DMS 273 (cell line): Measurements from ENCODE around the gene ADAMTSL2.

Experiments used
- DNase-seq: peaks from one replicate; lab custom pipeline; 2025; ENCODE audit not compliant: unreplicated experiment; lab: John Stamatoyannopoulos, UW

Gene ADAMTSL2

DNA sequence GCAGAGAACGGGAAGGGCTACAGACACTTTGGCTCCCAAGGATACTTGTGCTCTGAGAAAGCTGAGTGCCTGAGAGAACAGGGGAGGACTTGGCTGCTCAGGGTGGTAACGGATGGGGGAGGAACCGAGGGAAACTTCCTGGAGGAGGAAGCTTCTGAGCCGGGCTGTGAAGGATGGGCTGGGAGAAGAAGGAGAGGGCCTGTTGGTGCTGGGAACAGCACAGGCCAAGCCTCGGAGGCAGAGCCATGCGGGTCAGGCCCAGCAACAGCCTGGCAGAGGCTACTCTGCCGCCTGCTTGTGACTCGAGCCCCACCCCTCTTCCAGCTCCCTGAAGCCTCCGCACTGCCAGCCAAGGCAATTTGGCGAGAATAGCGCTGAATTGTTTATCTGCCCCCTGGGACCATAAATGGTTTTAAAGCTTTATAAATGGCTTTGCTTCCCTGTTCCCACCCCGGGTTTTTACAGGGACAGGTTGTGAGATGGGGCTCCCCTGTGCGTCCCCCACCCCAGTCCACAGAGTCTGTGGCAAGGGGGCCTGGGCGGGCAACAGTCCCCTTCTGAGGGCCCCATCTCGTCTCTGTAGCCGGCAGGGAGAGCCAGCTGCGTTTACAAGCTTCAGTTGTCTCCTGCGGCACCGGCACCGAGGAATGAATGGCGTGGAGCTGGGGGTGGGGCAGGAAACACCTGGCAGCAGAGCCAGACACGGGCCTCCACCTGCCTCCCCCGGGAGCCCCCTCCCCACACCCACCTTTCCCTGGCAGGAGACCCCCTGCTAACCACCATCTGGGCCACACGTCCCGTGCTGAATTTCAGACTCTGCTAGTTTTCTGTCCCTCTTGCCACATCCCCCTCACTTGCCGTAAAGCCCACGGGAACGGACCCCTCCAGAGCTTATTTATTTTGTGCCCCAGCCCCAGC, 50.3 kb downstream of the ADAMTSL2 start:
- DNase-seq: peak; percentile 85

DNA sequence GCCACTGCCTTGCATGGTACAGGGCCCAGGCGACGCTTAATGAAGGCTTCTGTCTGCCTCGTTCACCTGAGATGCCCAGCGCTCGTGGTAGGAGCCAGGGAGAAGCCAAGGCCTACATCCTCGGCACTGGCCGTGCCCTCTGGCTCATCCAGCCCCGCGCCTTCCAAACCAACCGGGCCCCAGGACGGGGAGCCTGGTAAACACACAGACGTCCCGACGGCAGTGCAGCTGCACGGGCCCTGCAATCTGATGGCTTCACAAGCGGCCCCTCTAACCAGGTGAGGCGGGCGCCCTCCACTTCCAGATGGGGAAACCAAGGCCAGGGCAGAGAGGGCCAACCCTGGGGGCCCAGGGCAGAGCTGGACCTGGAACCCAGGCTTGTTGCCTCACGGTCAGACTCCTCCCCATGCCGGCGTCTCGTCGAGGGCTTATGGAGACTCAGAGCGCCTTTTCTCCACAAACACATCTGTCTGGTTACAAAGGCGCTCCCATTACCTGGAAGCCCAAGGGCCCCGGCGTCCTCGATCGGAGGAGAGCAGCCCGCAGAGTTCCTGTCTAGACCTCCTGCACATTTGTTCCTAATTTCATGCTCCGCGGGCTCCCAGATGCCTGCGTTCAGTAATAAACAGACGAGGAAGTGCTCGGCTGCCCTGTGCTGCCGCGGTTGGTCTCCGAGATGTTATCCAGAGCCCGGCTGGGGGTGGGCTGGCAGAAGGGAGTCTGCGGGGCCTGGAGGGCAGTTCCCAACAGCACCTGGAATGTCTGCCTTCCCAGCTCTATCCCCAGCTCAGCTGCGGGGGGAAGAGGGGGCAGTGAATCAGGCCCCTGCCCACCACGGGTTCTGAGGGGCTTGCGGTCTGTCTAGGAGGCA, 51.2 kb downstream of the ADAMTSL2 start:
- peak; percentile 67 for DNase-seq

DNA sequence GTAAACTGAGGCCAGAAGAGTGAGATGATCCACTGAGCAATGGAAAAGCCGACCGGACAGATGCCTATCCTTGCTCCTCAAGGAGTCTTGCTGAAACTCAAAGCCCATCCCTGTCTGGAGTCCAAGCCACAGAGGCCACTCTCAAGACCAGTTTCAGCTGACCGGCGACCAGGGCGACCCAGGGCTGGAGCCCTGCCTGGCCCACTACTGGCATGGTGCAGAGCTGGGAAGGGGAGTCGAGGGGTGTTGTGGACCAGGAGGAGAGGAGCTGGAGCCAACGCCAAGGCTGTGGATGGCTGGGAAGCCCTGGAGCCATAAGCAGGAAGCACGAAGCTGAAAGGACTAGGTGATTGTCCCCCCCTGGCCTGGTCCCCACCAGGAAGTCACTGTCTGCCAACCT, 52.5 kb downstream of the ADAMTSL2 start:
- DNase-seq: no peak

DNA sequence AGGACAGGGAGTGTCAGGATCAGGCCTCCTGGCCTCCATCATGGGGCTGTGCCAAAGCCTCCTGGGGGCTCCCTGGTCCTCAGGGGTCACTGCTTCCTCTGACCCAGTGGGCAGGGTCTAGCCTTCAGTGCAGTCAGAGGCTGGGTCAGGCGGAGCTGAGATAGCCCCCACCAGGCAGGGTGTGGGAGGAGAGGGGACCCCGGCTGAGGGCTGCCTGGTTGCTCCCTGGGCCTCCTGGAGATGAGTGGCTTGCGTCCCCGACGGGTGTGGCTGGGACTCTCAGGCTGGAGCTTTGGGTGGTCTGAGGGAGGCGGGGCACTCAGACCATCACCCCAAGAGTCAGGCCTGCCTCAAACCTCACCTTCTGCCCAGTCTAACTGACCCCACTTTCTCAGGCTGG, 53.0 kb downstream of the ADAMTSL2 start:
- DNase-seq: no peak

- no peak for DNase-seq
Observed at GRCh38 chr9:133589454-133590227, 55.1 kb downstream of the ADAMTSL2 start.

DNA sequence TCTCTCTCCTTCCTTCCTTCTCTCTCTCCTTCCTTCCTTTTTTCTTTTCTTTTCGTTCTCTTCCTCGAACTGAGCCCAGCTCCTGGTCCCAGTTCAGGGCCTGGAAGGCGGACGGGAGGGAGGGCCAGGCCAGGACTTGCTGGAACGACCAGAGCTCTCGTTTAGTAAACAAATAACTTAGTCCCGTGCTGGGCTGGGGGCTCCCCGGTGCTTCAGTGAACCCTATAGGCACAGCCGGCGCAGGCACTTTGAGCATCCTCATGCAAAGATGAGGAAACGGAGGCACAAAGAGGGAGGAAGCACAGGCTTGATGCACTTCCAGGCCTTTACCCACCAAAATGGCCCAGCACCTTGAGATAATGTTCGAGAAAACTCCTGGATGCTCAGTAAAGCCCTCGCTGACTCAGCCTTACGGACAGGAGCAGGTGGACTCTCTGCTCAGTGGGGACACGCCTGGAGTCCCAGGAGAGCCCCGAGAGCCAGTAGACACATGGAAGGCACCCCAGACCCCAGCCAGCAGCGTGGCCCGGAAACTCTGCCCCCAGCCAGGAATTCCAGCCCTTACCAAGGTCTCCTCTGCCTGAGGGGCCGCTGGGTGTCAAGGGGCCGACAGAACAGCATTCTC, 55.8 kb downstream of the ADAMTSL2 start:
- DNase-seq: no peak

GRCh38 chr9:133591116-133591910, 56.8 kb downstream of the ADAMTSL2 start:
- DNase-seq: no peak

GRCh38 chr9:133591985-133592384, 57.5 kb downstream of the ADAMTSL2 start:
- no peak for DNase-seq

DNA sequence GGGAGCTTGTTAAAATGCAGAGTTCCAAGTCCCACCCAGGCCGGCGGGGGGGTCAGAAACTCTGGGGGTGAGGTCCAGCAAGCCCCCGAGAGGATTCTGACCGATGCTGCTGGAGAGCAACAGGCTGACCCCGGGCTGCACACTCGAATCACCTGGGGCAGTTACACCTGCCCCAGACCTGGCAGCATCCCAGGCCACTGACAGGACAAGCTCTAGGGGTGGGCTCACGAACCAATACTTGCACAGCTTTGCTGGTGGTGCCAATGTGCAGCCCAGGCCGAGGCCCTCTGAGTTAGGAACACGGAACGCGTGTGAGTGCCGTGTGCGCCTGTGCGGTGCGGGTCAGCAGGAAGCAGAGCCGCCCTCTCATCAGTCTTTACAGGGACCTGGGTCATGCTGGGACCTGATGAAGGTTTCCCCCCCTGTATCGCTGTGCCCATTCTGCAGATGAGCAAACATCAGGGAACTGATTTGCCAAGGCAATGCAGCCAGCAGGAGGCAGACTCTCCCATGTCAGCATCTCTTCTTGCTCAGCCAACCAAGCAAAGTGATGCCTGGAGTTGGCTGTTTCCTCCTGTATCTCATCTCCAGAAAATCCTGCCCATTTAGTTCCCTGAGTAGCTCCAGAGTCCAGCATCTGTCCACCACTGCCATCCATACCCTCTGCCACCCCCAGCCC, 58.4 kb downstream of the ADAMTSL2 start:
- no peak for DNase-seq

DNA sequence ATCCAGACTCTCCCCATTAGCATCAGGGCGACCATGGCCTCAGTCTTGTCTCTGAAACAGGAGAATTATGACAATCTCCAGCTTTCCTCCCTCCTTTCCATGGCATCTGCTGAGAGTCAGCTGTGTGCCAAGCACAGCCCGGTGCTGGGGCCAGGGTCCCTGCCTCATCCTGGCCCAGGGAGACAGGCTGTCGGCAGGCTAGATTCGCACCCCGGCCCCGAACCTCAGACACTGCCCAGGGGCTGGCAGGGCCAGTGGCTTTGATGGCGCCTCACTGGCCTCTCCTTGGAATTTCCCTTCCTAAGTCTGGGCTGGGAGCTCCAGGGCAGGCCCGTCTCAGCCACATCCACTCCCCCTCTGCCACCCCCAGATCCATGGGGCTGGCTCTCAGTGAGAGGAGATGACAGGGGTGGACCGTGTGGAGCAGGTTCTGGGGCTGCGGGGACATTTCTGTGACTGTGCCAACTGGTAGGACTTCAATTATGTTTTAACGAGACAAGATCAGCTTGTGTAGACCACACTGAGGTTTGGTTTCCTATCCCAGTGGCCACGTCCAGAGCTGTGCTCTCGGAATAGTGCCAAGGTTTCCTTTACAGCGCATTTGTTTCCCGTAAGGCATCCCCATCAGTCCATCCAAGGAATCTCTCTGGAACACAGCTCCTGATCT, 59.2 kb downstream of the ADAMTSL2 start:
- no peak for DNase-seq

- DNase-seq: no peak
Observed at GRCh38 chr9:133594310-133594709, 59.8 kb downstream of the ADAMTSL2 start.

DNA sequence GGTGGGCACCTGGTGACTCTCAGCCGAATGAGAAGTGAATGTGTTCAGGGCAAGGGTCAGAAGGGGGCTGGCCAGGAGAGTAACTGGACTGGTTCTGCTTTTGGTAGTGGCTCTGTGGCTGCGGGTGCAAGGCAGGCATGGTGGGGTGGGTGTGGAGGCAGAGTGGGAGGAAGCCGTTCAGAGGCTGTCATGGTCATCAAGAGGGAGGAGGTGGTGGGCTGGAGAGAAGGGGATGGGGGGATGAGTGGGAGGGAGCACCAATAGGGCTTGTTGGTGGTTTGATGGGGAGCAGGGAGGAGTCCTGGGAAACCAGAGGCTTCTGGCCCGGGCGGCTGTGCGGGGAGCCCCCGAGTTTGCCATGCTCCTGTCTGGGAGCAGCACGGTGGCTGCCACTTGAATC, 61.4 kb downstream of the ADAMTSL2 start:
- DNase-seq: no peak

DNA sequence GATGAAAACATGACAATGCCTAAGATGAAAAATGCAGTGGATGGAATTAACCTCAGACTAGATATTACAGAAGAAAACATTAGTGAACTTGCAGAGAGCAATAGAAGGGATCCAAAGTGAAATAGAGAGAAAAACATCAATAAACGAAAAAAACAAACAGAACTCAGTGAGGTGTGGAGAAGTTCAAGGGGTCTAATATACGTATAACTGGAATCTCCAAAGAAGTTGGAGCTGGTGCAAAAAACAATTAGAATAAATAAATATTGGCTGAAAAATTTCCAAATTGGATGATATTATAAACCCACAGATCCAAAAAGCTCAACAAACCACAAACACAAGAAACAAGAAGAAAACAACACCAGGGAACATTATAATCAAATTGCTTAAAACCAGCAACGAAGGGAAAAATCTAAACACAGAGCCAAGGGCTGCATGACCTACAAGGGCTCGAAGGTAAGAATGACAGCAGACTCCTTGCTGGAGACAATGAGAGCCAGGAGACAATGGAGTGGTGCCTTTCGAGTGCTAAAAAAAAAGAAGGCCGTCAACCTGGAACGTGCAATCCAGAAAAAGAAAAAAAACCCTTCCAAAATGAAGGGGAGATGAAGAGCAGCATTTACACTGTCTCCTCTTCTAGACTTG, 62.9 kb downstream of the ADAMTSL2 start:
- DNase-seq: peak; percentile 45

- DNase-seq: no peak
Observed at GRCh38 chr9:133598978-133599377, 64.5 kb downstream of the ADAMTSL2 start.

- DNase-seq: no peak
Observed at GRCh38 chr9:133599470-133600173, 65.1 kb downstream of the ADAMTSL2 start.

DNA sequence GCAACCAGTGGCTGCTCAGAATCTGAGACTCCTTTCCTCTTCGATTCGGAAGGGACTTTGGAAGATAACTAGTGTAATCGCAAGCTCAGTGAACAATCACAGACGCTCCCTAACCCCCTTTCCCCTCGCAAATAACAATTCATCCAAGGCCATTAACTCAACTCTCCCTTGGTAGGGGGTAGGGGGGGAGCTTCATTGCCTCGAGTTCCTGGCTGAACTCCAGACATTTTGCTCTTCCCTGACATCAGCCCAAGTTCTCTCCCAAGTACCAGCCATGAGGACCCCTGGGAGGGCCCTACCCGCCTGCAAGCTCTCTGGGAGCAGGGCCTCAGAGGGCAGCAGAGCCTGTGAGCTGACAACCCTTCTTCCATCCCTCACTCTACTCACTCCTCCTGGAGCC, 66.2 kb downstream of the ADAMTSL2 start:
- no peak for DNase-seq

DNA sequence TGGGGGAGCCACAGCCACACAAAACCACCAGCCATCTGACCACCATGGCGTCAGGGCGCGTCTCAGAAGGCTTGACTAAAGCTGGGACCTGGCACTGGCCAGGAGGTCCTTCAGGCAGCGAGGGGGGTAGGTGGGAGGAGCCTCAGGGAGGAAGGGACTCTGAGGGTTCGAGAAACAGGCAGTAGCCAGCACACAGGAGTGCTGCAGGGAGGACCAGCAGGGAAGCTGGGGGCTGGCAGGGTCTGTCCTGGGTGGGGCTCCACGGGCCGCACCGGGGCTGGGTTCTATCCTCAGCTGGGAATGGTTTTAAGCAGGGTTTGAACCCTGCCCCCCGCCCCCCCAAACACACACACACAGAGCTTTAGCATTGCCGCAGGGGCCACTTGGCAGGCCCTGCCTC, 67.2 kb downstream of the ADAMTSL2 start:
- no peak for DNase-seq

DNA sequence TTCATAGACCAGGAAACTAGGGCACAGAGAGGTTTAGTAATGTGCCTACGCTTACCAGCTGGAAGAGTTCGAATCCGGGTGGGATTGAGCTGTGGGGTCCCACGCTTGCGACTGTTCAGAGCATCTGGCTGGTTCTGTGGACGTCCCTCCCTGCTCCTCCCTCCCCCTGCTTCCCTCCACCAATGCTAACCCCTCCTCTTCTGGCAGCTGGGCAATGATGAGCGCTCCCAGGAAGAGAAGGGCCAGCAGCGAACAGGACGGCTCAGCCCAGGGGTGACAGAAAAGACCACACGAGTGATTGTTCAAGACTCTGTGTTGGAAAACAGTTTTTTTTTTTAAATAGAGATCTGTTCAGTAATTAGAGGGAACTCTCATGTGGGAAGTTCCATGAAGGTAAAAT, 67.8 kb downstream of the ADAMTSL2 start:
- no peak for DNase-seq
